Measurements from ENCODE around the gene TGFBR3.
"Not testable (repeated sequence)": the region's sequence is repeated elsewhere in the genome, so short reads cannot be mapped to it uniquely, and the experiment has no call there.

TGFBR3 gene

GRCh38 chr1:91881280-91881679 lies 4.7 kb downstream of the TGFBR3 start:
- DNase-seq = no peak

GRCh38 chr1:91879733-91880132 lies 6.2 kb downstream of the TGFBR3 start:
- no peak for DNase-seq

- DNase-seq = no peak
Observed at GRCh38 chr1:91877574-91878208, 8.3 kb downstream of the TGFBR3 start.

- DNase-seq = no peak
Observed at GRCh38 chr1:91876781-91877573, 9.0 kb downstream of the TGFBR3 start.

GRCh38 chr1:91876040-91876470 lies 9.9 kb downstream of the TGFBR3 start:
- DNase-seq = no peak

GRCh38 chr1:91874167-91874566 lies 11.8 kb downstream of the TGFBR3 start:
- no peak for DNase-seq

GRCh38 chr1:91872559-91873081 lies 13.3 kb downstream of the TGFBR3 start:
- no peak for DNase-seq

GRCh38 chr1:91872000-91872399 lies 14.0 kb downstream of the TGFBR3 start:
- no peak for DNase-seq

- DNase-seq = no peak
Observed at GRCh38 chr1:91870322-91870721, 15.6 kb downstream of the TGFBR3 start.

GRCh38 chr1:91866425-91866824 lies 19.5 kb downstream of the TGFBR3 start:
- DNase-seq = no peak

GRCh38 chr1:91864017-91864700 lies 21.8 kb downstream of the TGFBR3 start:
- peak; percentile 4 for DNase-seq

GRCh38 chr1:91863498-91863897 lies 22.5 kb downstream of the TGFBR3 start:
- DNase-seq = no peak

GRCh38 chr1:91862120-91862519 lies 23.8 kb downstream of the TGFBR3 start:
- DNase-seq = no peak

- no peak for DNase-seq
Observed at GRCh38 chr1:91857557-91858239, 28.3 kb downstream of the TGFBR3 start.

GRCh38 chr1:91856996-91857395 lies 29.0 kb downstream of the TGFBR3 start:
- DNase-seq = no peak

- DNase-seq = no peak
Observed at GRCh38 chr1:91854852-91855534, 31.0 kb downstream of the TGFBR3 start.

- DNase-seq = no peak
Observed at GRCh38 chr1:91853397-91853796, 32.6 kb downstream of the TGFBR3 start.

GRCh38 chr1:91852011-91852410 lies 33.9 kb downstream of the TGFBR3 start:
- not testable (repeated sequence) for DNase-seq

- DNase-seq = no peak
Observed at GRCh38 chr1:91851130-91852010, 34.6 kb downstream of the TGFBR3 start.

GRCh38 chr1:91850708-91851107 lies 35.2 kb downstream of the TGFBR3 start:
- no peak for DNase-seq

GRCh38 chr1:91847851-91848250 lies 38.1 kb downstream of the TGFBR3 start:
- no peak for DNase-seq
